HepG2 (cell line): ENCODE measurements around the gene MRM3. TPM values are rescaled to one million over a fixed set of nuclear protein-coding genes. Genes with fewer than 3 reads are reported as not detected.

Source experiments
- BCL3 ChIP-seq: sonication (generic); formaldehyde crosslinking; IDR thresholded peaks from 2 replicates; pipeline ENCODE4 v1.5.1; 2020; ENCODE audit warnings: mild to moderate bottlenecking, missing genetic modification reagents, moderate library complexity
- BCL6 ChIP-seq: IDR thresholded peaks from 2 replicates; pipeline ENCODE4 v1.6.1; 2016; ENCODE audit warnings: missing genetic modification reagents, missing compliant biosample characterization
- CENPX ChIP-seq: sonication (generic); formaldehyde crosslinking; IDR thresholded peaks from 2 replicates; pipeline ENCODE4 v1.9.0; 2021; ENCODE audit warnings: mild to moderate bottlenecking, missing genetic modification reagents, moderate library complexity
- CSRNP2 ChIP-seq: sonication (generic); formaldehyde crosslinking; conservative IDR thresholded peaks from 2 replicates; pipeline ENCODE4 v1.8.0; 2022; ENCODE audit warnings: low read depth, missing genetic modification reagents
- HCFC1 ChIP-seq: fragments of 150-350 bp; IDR thresholded peaks from 2 replicates; pipeline ENCODE4 v1.6.1; 2014; ENCODE audit warnings: low read depth, low read length
- HOXA7 ChIP-seq: sonication (generic); formaldehyde crosslinking; IDR thresholded peaks from 2 replicates; pipeline ENCODE4 v1.8.1; 2022; ENCODE audit warnings: mild to moderate bottlenecking, missing genetic modification reagents, moderate library complexity
- KLF11 ChIP-seq: IDR thresholded peaks from 2 replicates; pipeline ENCODE4 v1.6.1; 2016; ENCODE audit warnings: missing compliant biosample characterization
- KLF6 ChIP-seq: IDR thresholded peaks from 2 replicates; pipeline ENCODE4 v1.8.0; 2016; ENCODE audit warnings: missing biosample characterization, missing genetic modification reagents
- PRDM4 ChIP-seq: sonication (generic); formaldehyde crosslinking; IDR thresholded peaks from 2 replicates; pipeline ENCODE4 v1.9.0; 2021; ENCODE audit warnings: missing genetic modification reagents, borderline replicate concordance
- SKIL ChIP-seq: sonication (generic); formaldehyde crosslinking; IDR thresholded peaks from 2 replicates; pipeline ENCODE4 v1.8.0; 2022; ENCODE audit warnings: missing genetic modification reagents, mild to moderate bottlenecking, moderate library complexity, borderline replicate concordance
- U2AF2 ChIP-seq: fragments of 200-400 bp; formaldehyde crosslinking; IDR thresholded peaks from 2 replicates; pipeline ENCODE4 v1.6.1; 2017; ENCODE audit warnings: low read depth, mild to moderate bottlenecking, low read length
- ZHX2 ChIP-seq, 2 experiments: sonication (generic) in 1 of 2; formaldehyde crosslinking in 1 of 2; IDR thresholded peaks; 2 replicates each; pipeline versions ENCODE4 v1.6.1 to v1.9.0; 2014 to 2022; ENCODE audit warnings: antibody characterized with exemption in 1 of 2, borderline replicate concordance in 1 of 2, inconsistent platforms in 1 of 2, low read depth in 1 of 2, missing genetic modification reagents in 1 of 2
- ZNF775 ChIP-seq: sonication (generic); formaldehyde crosslinking; IDR thresholded peaks from 2 replicates; pipeline ENCODE4 v1.4.0; 2020; ENCODE audit warnings: missing genetic modification reagents, mild to moderate bottlenecking, moderate library complexity, borderline replicate concordance
- polyA plus RNA-seq, 8 experiments: library from polyadenylated mRNA; depleted of rRNA in 3 of 8; stranded (reverse) in 7 of 8; unstranded in 1 of 8; fragments of >200 nt; fragmentation: Illumina TruSeq in 4 of 8; extraction: Trizol in 4 of 8; gene quantifications; 2 replicates each; pipeline versions ENCODE4 v1.2.1 to v1.2.3, GENCODE V29; 2011 to 2016; ENCODE audit warnings: low read depth in 4 of 8, missing spikeins in 1 of 8, mixed read lengths in 1 of 8; ENCODE audit not compliant: insufficient read depth in 1 of 8
- total RNA-seq, 5 experiments: library from RNA; depleted of rRNA; stranded (reverse); fragments of >200 nt; fragmentation: Illumina TruSeq; extraction: Trizol; gene quantifications; 2 replicates each; pipeline ENCODE4 v1.2.3, GENCODE V29; 2016; ENCODE audit warnings: low read depth in 1 of 5

MRM3 gene
- total and polyA plus RNA-seq, 2 of the 13 experiments (the other 11 are each of a cell fraction or from before 2014, with no cell fraction given): 12.3 to 25.5 TPM

- TF ChIP-seq SKIL (CRISPR knock-in tag) (peak; percentile 64), U2AF2 (no peak), CENPX (CRISPR knock-in tag) (no peak), BCL6 (CRISPR knock-in tag) (peak; percentile 69), HOXA7 (CRISPR knock-in tag) (no peak), KLF11 (peak; percentile 74; the same call in 1 of the 2 replicates), BCL3 (CRISPR knock-in tag) (peak; percentile 84), PRDM4 (CRISPR knock-in tag) (no peak), KLF6 (peak; percentile 73; the same call in 1 of the 2 replicates), HCFC1 (peak; percentile 79), ZNF775 (CRISPR knock-in tag) (0 out of 2 replicates have a peak, but pooled peaks have one; percentile 53), CSRNP2 (CRISPR knock-in tag) (no peak), ZHX2 (IDR thresholded peaks at IDR 0.05; ENCODE audit: low read depth) (peak; percentile 99), ZHX2 (CRISPR knock-in tag; IDR thresholded peaks at IDR 0.05; ENCODE audit: borderline replicate concordance) (no peak)
Observed at GRCh38 chr17:781805-782731, at the start of gene MRM3, which contains the start of gene GLOD4 (continued).
